GM20000 (cell line): ENCODE data around the gene GPC3.

Experiments
- DNase-seq: peaks from one replicate; pipeline ENCODE4 v3.0.0; 2012; ENCODE audit warnings: low spot score
- CTCF ChIP-seq: IDR thresholded peaks from 2 replicates; pipeline ENCODE4 v1.5.1; 2012; ENCODE audit warnings: mild to moderate bottlenecking, control low read depth; ENCODE audit errors: extremely low read depth, missing control alignments

GPC3 gene

DNA sequence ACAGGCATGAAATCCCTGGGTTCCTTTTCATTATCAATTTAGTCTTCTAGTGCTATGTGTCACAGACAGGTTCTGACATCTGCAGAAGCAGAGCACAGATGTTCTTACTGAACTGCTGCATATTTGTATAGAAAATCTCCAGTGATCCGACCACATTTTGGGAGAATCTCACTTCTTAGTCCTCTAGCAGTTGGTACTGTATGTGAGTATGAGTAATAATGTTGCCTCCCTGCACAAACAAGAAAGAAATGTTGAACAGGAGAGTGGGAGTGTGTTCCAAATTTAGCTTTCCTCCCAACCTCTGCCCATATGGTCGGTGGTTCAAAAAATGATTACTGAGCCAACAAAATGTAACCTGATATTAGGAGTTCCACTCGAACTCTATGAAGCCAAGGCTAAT lies 404.8 kb downstream of the GPC3 start:
- no peak for DNase-seq
- no peak for TF ChIP-seq CTCF

DNA sequence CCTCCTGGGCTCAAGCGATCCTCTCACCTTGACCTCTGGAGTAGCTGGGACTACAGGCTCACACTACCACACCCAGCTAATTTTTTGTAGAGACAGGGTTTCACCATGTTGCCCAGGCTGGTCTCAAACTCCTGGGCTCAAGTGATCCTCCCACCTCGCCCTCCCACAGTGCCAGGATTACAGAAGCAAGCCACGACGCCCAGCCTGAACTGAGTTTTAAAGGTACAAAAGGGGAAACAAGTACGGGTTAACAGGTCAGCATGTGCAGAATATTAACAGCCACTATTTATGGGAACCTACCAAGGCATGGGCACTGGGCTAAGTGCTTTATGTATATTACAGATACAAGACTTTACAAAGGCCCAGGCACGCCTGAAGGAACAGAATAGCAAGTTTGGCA lies 405.8 kb downstream of the GPC3 start:
- DNase-seq: no peak
- TF ChIP-seq CTCF: no peak

- no peak for DNase-seq
Observed at GRCh38 chrX:133576876-133577275, 408.5 kb downstream of the GPC3 start.

DNA sequence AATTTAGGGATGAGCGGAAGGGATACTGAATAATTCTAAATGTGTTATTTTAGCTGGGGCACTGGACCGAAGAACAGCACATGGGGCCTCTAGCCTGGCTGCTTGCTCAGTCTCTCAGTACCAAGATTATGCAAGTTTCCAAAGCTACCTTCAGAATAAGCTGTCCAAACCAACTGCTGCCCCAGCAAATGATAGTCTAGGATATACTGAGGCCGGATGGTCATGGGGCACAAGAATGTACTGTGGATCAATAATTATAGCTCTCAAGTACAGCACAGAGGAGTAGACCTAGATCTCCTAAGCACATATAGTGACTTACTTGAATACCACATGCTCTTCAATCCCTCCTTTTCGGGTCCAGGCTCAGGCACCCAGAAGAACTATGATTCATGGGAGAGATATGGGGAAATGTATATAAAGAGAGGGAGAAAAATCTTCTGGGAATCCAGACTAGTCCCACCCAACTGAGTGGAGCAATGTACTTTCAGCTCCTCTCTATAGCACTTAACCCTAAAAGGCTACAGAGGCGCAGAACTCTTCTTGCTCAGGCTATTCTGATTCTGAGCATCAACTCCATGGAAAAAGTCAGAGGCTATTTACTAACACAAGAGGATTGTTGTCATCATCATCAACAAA lies 409.8 kb downstream of the GPC3 start:
- TF ChIP-seq CTCF: no peak
- DNase-seq: no peak

More at GRCh38 chrX:133576876-133577275, 408.5 kb downstream of the GPC3 start:
- TF ChIP-seq CTCF: no peak

DNA sequence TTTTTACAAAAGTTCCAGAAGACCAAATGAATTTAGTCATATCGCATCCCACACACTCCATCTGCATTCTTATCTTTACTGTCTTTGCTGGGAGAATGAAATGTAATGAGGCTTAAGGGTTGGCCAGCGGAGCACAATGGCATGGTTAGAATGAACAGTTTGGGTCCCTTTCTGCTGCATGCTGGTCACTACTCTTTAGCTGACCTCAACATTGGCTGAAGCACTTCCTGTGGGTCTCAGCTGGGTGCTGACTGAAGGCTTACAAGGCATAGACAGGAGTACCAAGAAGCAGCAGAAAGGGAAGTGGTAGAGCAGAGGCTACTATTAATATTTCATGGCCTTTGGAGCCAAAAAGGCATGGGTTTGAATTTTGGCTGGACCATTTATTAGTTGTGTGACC lies 410.7 kb downstream of the GPC3 start:
- no peak for DNase-seq
- TF ChIP-seq CTCF: no peak

- no peak for TF ChIP-seq CTCF
- no peak for DNase-seq
Observed at GRCh38 chrX:133570549-133570948, 414.8 kb downstream of the GPC3 start.

DNA sequence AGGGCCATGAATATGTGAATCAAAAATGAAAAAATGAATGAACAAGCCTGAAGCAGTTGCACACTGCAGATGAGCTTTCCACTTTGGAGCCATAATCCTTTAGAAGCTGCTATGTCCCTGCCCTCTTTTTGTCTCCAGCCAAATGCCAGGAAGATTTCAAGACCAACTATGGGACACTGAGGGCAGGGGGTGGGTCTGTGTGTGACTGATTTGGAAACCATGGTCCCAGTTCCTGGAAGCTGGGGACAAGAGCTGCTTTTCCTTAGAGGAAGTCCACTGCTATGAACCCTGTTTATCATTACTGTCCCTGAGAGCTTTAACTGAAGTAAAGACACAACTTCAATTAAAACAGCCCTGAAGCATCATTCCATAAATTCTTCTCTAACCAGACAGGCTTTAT lies 416.2 kb downstream of the GPC3 start:
- no peak for TF ChIP-seq CTCF
- DNase-seq: no peak
